Stimulated activated CD8-positive, alpha-beta memory T cell treated with anti-CD3 and anti-CD28 coated beads, Interleukin-15, amount 100 ng/mL, for 48 hours (primary cell): ENCODE results near the gene PRKAR1B.

Experiments
- DNase-seq, 2 donors: peaks; one replicate each; pipeline ENCODE4 v3.0.0-alpha.2; 2020; ENCODE audit warnings: low read depth in 2 of 2

The PRKAR1B gene

DNA sequence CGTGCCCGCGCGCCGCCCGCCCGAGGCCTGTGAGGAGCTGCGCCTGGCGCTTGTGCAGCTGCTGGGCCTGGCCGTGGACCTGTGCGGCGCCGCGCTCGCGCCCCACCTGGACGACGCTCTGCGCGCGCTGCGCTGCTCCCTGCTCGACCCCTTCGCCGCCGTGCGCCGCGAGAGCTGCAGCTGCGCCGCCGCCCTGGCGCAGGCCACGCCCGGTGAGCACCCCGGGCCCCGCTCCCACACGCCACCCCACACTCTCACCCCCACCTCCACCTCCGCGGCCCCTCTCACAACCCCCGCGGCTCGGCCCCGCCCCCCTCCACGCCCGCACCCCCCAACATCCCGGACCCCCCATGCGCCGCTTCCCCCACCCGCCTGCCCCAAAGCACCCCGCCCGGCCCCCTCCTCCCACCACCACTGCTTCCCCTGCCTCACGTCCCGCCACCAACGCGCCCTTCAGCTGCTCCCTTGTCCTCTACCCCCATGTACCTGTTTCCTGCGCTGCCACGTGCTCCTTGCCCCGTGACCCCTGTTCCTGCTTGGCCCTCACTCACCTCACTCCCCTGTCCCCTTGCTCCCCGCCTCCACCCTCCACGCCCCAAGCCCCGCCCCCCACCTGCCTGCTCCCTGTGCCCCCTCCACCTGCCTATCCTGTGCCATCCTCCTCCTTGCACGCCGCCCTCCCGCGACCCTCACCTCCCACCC is at the start of gene PRKAR1B:
Gene PRKAR1B, minus strand, starts transcription at position 178 of the 702 bp plus-strand sequence. CDS start 15,776 bp downstream, outside the sequence.
- peak; percentile 21 to 39 for DNase-seq

DNA sequence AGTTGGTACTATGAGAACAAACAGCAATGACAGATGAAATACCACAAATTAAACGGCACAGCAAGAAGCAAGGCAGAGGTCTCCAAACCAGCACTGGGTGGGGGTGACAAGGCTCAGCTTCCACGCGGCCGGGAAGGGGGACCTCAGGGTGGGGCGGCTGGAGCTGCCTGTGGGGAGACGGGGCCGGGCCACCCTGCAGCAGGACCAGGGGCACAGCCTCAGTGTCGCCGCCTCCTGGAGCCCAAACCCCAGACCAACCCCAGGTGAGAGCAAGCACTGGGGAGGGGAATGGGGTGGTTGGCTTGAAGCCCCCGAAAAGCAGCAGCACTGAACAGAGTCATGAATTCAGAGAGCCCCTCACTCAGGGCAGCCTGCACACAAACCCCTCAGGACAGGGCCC is 49.3 kb upstream of the PRKAR1B start:
- no peak for DNase-seq

DNA sequence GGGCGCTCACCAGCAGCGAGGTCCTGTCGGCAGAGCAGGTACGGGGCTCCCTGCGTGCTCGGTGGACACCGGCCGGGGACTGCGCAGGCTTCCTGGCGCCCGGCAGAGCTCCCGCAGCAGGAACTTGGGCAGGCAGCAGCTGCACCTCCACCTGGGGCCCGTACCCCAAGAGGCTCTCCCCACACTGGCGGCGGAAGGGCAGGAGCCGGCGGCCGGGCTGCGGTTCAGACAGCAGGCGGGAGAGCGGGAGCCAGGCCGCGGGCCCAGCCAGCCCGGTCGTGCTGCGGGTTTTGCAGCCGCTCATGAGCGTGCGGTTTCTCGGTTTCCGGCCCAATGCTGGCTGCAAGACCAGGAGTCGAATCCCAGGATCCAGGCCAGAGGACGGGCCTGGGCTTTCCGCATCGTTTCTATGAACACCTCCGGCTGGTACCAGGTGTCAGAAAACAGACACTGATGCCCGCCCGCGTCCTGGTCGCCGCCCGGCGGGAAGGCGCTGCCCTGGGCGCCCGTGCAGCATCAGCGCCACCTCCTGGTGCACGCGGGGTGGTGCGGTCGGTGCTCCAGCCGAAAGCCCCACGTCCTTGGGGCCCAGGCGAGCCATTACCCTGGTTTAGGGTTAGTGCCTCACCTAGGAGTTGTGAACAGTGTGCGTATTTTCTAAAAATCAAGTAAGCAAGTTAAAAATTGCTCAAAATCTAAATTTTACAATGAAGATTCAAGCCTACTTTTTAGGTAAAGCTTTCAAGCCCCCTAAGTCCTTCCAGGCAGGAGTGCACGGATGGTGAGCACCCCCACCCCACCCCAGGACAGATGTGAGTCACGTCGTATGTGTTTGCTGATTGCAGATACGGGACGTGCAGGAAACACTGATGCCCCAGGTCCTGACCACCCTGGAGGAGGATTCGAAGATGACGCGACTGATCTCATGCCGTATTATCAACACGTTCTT is 47.4 kb upstream of the PRKAR1B start:
- DNase-seq, result peak in 1 of 2 donors; percentile 37

DNA sequence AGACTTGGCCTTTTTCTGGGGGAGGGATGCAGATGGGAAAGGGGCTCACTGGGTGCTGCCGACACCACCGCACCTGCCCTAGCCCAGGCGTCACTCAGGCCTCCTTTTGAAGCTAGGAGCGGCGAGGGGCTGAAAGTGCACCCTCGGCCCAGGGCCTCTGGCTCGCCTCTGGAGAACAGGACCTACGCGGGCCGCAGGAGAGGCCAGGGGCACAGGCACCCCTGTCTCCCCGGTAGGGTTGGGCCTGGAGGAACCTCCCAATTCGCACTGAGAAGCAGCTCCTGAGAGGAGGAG is 46.5 kb upstream of the PRKAR1B start:
- DNase-seq, result no peak

DNA sequence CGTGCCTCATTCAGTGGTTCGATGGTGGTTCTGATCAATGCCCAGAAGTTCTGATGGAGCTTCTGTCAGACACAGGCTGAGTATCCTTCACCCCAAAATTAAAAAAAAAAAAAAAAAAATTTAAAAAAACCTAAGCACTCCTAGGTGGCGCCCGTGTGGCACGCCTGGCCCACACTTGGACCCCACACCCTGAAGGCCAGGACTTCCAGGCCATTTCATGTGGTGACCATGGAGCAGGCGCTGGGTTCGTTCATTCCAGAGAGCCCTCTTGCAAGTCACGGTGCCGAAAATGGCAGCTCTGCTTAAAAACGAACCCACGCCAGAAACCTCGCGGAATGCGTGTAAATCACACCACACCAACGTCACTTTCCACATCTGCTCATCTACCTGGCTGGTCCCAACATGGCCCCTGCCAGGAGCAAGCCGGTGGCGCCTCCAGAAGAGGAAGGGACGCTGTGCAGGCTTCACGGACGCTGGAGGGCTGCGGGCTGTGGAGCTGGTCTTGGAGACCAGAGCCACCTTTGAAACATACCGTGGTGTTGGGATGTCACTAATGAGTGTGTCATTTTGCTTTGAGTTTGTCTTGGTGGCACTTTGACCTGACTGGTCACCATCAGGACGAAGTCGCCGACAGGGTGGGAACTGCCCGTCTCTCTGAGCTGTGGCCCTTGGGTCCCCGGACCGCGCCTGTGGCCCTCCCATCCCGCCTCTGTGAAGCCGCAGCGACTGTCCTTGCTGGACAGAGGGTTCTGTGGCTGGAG is 46.0 kb upstream of the PRKAR1B start:
- DNase-seq, result no peak

GRCh38 chr7:772392-772791 is 45.3 kb upstream of the PRKAR1B start:
- DNase-seq, result no peak

DNA sequence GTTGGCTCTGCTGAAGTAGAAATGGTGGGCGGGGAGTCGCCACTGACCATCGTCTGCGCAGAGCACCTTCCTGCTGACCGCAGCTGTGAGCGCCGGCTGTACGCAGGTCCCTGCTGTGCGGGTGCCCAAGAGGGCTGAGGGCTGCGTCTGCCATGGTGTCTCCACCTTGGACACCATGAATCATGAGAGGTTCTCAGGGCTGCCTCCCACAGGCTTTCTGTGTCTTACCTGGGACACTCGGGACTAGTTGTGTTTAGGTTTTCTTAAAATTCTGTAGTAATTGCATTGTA is 44.9 kb upstream of the PRKAR1B start:
- DNase-seq, result no peak

GRCh38 chr7:771234-772004 is 44.3 kb upstream of the PRKAR1B start:
- DNase-seq, result no peak

DNA sequence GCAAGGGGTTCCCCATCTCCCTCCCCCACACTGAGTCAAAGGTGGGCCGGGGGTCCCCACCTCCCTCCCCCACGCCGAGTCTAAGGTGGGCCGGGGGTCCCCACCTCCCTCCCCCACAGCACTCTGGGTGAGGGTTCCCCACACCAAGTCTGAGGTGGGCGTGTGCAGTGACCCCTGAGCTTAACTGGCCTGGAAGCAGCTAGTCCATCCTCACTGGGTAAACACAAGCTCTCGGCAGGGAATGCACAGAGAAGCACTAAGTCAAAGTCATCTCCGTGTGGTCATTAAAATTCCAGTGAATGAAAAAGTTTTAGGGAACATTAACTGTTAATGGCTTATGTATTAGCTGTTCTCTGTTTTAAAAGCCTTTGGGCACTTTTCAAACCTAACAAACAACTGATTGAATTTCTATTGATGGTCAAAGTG is 43.7 kb upstream of the PRKAR1B start:
- DNase-seq, result no peak

- no peak for DNase-seq
Measured at GRCh38 chr7:770336-770735, 43.3 kb upstream of the PRKAR1B start.

- DNase-seq, result no peak
Measured at GRCh38 chr7:768881-769504, 41.9 kb upstream of the PRKAR1B start.

DNA sequence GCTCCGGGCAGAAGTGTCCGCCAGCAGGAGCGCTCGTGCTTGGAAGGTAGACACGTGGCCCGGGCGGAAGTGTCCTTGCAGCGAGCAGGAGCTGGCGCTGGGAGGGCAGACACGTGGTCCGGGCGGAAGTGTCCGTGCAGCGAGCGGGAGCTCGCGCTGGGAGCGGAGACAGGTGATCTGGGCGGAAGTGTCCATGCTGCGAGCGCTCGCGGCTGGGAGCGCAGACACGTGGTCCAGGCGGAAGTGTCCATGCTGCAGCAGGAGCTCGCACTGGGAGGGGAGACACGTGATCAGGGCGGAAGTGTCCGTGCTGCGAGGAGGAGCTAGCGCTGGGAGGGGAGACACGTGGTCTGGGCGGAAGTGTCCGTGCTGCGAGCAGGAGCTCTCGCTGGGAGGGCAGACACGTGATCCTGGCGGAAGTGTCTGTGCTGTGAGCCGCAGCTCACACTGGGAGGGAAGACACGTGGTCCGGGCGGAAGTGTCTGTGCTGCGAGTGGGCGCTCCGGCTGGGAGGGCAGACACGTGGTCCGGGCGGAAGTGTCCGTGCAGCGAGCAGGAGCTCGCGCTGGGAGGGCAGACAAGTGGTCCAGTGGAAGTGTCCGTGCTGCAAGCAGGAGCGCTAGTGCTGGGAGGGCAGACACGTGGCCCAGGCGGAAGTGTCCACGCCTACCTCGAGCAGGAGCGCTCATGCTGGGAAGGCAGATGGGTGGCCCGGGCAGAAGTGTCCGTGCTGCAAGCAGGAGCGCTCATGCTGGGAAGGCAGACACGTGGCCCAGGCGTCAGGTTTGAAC is 41.1 kb upstream of the PRKAR1B start:
- DNase-seq, result peak in 1 of 2 donors; percentile 37

GRCh38 chr7:767580-767940 is 40.5 kb upstream of the PRKAR1B start:
- DNase-seq, result no peak

- DNase-seq, result no peak
Measured at GRCh38 chr7:765383-765782, 38.3 kb upstream of the PRKAR1B start.

- DNase-seq, result no peak
Measured at GRCh38 chr7:763762-764161, 36.7 kb upstream of the PRKAR1B start.

- DNase-seq, result no peak
Measured at GRCh38 chr7:762885-763284, 35.8 kb upstream of the PRKAR1B start.

DNA sequence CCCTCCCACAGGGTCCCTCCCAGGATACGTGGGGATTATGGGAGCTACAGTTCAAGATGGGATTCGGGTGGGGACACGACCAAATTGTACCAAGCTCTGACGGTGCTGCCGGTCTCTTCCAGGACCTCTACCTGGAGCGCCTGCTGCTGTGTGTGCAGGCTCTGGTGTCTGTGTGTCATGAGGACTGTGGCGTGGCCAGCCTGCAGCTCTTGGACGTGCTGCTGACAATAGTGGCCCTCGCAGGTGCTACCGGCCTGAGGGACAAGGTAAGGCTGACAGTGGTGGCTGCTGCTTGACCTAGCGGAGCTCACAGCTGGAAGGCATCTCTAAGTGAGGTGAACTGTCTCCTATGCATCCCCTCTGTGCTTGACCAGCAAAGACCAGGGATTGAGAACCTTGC is 34.5 kb upstream of the PRKAR1B start:
- no peak for DNase-seq

- DNase-seq, result no peak
Measured at GRCh38 chr7:761101-761500, 34.0 kb upstream of the PRKAR1B start.

GRCh38 chr7:760006-760405 is 32.9 kb upstream of the PRKAR1B start:
- no peak for DNase-seq

DNA sequence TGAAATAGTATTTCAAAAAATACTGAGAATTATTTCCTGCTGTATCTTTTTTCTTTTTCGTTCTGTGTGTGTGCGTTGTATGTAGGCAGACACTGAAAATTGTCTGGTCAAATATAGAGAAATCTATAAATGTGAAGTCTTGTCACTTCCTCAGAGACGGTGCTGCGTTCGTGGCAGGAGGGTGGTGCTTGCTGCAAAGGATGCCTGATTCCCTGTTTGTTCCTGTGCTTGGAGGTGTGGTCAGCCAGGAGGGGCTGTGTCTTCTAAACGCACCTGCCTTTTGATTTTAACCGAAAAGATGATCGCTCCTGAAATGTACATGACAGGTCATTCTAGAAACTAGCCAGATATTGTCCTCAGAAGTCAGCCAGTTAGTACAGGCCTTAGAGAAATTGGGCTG is 32.5 kb upstream of the PRKAR1B start:
- DNase-seq, result no peak

DNA sequence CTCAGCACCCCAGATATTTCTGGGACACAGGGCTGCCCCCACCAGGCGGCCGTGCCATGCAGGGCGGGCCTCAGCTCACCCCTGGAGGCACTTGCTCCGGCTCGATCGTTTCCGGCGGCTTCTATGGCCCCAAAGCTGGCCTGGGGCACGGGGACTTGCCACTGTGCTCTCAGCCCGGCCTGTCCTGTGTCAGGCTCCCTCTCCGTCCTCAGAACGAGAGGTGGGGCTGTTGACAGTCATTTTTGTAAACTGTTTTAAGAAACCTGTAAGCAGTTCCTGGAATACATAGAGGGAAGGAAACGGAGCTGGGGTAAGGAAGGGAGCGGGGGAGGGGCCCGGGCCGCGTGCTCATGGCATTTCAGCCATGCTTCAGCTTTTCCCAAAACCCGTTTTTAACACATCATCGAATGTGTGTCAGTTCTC is 30.7 kb upstream of the PRKAR1B start:
- no peak for DNase-seq
